HG03159 (cell line): ENCODE results near the gene GJB2.
A peak's percentile ranks its signal among the peaks of the same experiment; 100 is the strongest.

ENCODE experiments used
- ATAC-seq: cut with Tn5 transposase; IDR thresholded peaks from one replicate; pipeline ENCODE4 v1.9.1; 2021; ENCODE audit warnings: mild to moderate bottlenecking, moderate library complexity; ENCODE audit not compliant: unreplicated experiment

GJB2 gene

GRCh38 chr13:20193162-20193906 is 596 bp upstream of the GJB2 start:
- ATAC-seq: no peak

- ATAC-seq: no peak
Measured at GRCh38 chr13:20192158-20192835, 441 bp downstream of the GJB2 start.

GRCh38 chr13:20191311-20192157 is 1.2 kb downstream of the GJB2 start:
- no peak for ATAC-seq

- ATAC-seq: no peak
Measured at GRCh38 chr13:20190481-20191310, 2.0 kb downstream of the GJB2 start.

GRCh38 chr13:20190076-20190475 is 2.7 kb downstream of the GJB2 start:
- no peak for ATAC-seq

GRCh38 chr13:20188667-20189553 is 3.8 kb downstream of the GJB2 start:
- ATAC-seq: no peak

- ATAC-seq: no peak
Measured at GRCh38 chr13:20186771-20187170, 6.0 kb downstream of the GJB2 start.

- ATAC-seq: no peak
Measured at GRCh38 chr13:20185366-20186056, 7.2 kb downstream of the GJB2 start.

GRCh38 chr13:20182231-20182846 is 10.4 kb downstream of the GJB2 start:
- peak; percentile 65 for ATAC-seq

- ATAC-seq: no peak
Measured at GRCh38 chr13:20181188-20181587, 11.6 kb downstream of the GJB2 start.

- no peak for ATAC-seq
Measured at GRCh38 chr13:20178156-20178555, 14.6 kb downstream of the GJB2 start.

- ATAC-seq: no peak
Measured at GRCh38 chr13:20177049-20177831, 15.5 kb downstream of the GJB2 start.

GRCh38 chr13:20175907-20176652 is 16.7 kb downstream of the GJB2 start:
- ATAC-seq: no peak

GRCh38 chr13:20175406-20175794 is 17.3 kb downstream of the GJB2 start:
- ATAC-seq: no peak

GRCh38 chr13:20174656-20175405 is 17.9 kb downstream of the GJB2 start:
- ATAC-seq: peak; percentile 95

GRCh38 chr13:20173116-20173746 is 19.5 kb downstream of the GJB2 start:
- ATAC-seq: no peak
